Measurements from ENCODE around the gene TFF3. TPM values are rescaled to one million over a fixed set of nuclear protein-coding genes. Genes with fewer than 3 reads are reported as not detected.

The TFF3 gene
- total RNA-seq, 2 experiments from 2014 or later = not detected

DNA sequence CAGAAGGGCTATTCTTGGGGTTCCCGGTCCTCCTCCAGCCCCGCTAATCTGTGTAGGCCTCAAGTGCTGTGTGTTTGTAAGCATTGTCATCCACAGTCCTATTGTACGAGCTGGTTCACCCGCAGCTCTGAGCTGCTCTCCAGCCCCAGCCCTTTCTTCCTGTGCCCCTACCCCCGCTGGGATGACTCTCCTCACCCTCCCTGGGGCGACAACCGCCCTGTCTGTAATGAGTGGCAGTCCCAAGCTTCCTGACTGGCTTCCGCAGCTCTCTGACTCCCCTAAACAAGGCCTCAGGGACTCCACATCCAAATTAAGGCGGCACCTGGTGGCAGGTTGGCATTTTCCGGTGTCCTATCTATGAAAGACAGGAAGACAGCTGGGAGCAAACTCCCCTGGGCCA is 45.8 kb downstream of the TFF3 start:
- Histone ChIP-seq H2AFZ (ENCODE audit: low read length) (no peak overlapping the region), H3K27ac (ENCODE audit: low read depth, low read length, poor library complexity, severe bottlenecking) (no peak overlapping the region), H3K9me3 (ENCODE audit: low read length) (no peaks in the 10 kb centered on the region), H3K4me2 (ENCODE audit: low read length) (no peak overlapping the region), H3K79me2 (ENCODE audit: insufficient read depth, low read depth, low read length) (peaks cover 7% of the 10 kb centered on the region; the same call in 1 of the 2 replicates), H3K4me3 (ENCODE audit: low read depth, low read length, poor library complexity, severe bottlenecking) (no peak overlapping the region), H3K9me2 (ENCODE audit: insufficient read depth, low read length) (no peaks in the 10 kb centered on the region), H3K36me3 (ENCODE audit: insufficient read depth, low read length) (peaks cover 26% of the 10 kb centered on the region), H4K20me1 (ENCODE audit: insufficient read depth, low read length) (no peaks in the 10 kb centered on the region; the same call in 1 of the 2 replicates), H3K4me1 (ENCODE audit: insufficient read depth, low read length, poor library complexity, severe bottlenecking) (no peaks in the 10 kb centered on the region)
- BruUV-seq (replicated peaks) = no TSS peak
- intact Hi-C loops (cut with micrococcal nuclease; ENCODE audit: unreplicated experiment) = no loop called here
- TF ChIP-seq EZH2phosphoT487 (IDR thresholded peaks at IDR 0.05; ENCODE audit: borderline replicate concordance, low read depth, low read length) = no peak
- no peak for TF ChIP-seq CTCF (conservative IDR thresholded peaks at IDR 0.05; ENCODE audit: low read length)
- ChIA-PET POLR2A (interaction anchor here (0.6 to 1.3 kb wide), 2 partner anchors 9 to 46 kb away, joined by 3 read pairs; no protein-coding TSS in a partner anchor), CTCF (ENCODE audit: unreplicated experiment) (no interaction called here)
- DNase-seq (ENCODE audit: low spot score) = no peak

DNA sequence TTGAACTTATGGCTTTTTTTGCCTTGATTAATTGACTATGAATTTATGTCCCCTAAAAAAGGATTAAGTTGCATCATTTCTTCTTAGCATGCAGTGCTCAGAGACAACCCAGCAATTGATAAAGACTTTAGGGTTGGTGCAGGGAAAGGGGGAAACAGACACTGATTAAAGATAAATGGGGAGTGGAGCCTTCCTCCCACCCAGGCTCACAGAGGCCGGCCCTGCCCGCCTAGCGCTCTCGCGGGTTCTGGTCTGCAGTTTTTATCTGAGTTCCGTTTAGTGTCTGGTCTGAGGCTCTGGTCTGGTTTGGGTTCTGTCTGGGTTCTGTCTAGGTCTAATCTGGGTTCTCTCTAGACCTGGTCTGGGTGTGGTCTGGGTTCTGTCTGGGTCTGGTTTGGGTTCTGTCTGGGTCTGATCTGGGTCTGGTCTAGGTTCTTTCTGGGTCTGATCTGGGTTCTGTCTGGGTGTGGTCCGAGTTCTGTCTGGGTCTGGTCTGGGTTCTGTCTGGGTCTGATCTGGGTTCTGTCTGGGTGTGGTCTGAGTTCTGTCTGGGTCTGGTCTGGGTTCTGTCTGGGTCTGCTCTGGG is 48.1 kb downstream of the TFF3 start:
- no peaks in the 10 kb centered on the region for H3K4me1 ChIP-seq (ENCODE audit: insufficient read depth, low read length, poor library complexity, severe bottlenecking)
- H2AFZ ChIP-seq (ENCODE audit: low read length) = no peak overlapping the region
- TF ChIP-seq EZH2phosphoT487 (IDR thresholded peaks at IDR 0.05; ENCODE audit: borderline replicate concordance, low read depth, low read length) (no peak), CTCF (conservative IDR thresholded peaks at IDR 0.05; ENCODE audit: low read length) (no peak)
- H3K27ac ChIP-seq (ENCODE audit: low read depth, low read length, poor library complexity, severe bottlenecking) = no peak overlapping the region
- peaks cover 8% of the 10 kb centered on the region; the same call in 1 of the 2 replicates for H3K36me3 ChIP-seq (ENCODE audit: insufficient read depth, low read length)
- H4K20me1 ChIP-seq (ENCODE audit: insufficient read depth, low read length) = no peaks in the 10 kb centered on the region; the same call in 1 of the 2 replicates
- peaks cover 7% of the 10 kb centered on the region; the same call in 1 of the 2 replicates for H3K79me2 ChIP-seq (ENCODE audit: insufficient read depth, low read depth, low read length)
- DNase-seq (ENCODE audit: low spot score) = no peak
- H3K4me2 ChIP-seq (ENCODE audit: low read length) = no peak overlapping the region
- no peaks in the 10 kb centered on the region for H3K9me3 ChIP-seq (ENCODE audit: low read length)
- BruUV-seq (replicated peaks) = no TSS peak
- intact Hi-C loops (cut with micrococcal nuclease; ENCODE audit: unreplicated experiment) = no loop called here
- no peak overlapping the region for H3K4me3 ChIP-seq (ENCODE audit: low read depth, low read length, poor library complexity, severe bottlenecking)
- POLR2A ChIA-PET = no interaction called here
- CTCF ChIA-PET (ENCODE audit: unreplicated experiment) = no interaction called here
- no peaks in the 10 kb centered on the region for H3K9me2 ChIP-seq (ENCODE audit: insufficient read depth, low read length)

- H3K79me2 ChIP-seq (ENCODE audit: insufficient read depth, low read depth, low read length) = peaks cover 7% of the 10 kb centered on the region; the same call in 1 of the 2 replicates
- H3K4me1 ChIP-seq (ENCODE audit: insufficient read depth, low read length, poor library complexity, severe bottlenecking) = no peaks in the 10 kb centered on the region
- POLR2A ChIA-PET = interaction anchor here (0.8 kb wide), 1 partner anchor 474 kb away, joined by 3 read pairs; no protein-coding TSS in a partner anchor
- CTCF ChIA-PET (ENCODE audit: unreplicated experiment) = interaction anchor here (1.1 kb wide), 1 partner anchor 101 kb away, joined by 3 read pairs; no protein-coding TSS in a partner anchor
- H3K9me3 ChIP-seq (ENCODE audit: low read length) = no peaks in the 10 kb centered on the region
- TF ChIP-seq EZH2phosphoT487 (IDR thresholded peaks at IDR 0.05; ENCODE audit: borderline replicate concordance, low read depth, low read length) = no peak
- no peak for TF ChIP-seq CTCF (conservative IDR thresholded peaks at IDR 0.05; ENCODE audit: low read length)
- no TSS peak for BruUV-seq (replicated peaks)
- DNase-seq (ENCODE audit: low spot score) = no peak
- H4K20me1 ChIP-seq (ENCODE audit: insufficient read depth, low read length) = no peaks in the 10 kb centered on the region; the same call in 1 of the 2 replicates
- H3K9me2 ChIP-seq (ENCODE audit: insufficient read depth, low read length) = no peaks in the 10 kb centered on the region
- H3K4me2 ChIP-seq (ENCODE audit: low read length) = no peak overlapping the region
- H3K27ac ChIP-seq (ENCODE audit: low read depth, low read length, poor library complexity, severe bottlenecking) = no peak overlapping the region
- intact Hi-C loops (cut with micrococcal nuclease; ENCODE audit: unreplicated experiment) = no loop called here
- no peak overlapping the region for H2AFZ ChIP-seq (ENCODE audit: low read length)
- no peak overlapping the region for H3K4me3 ChIP-seq (ENCODE audit: low read depth, low read length, poor library complexity, severe bottlenecking)
- H3K36me3 ChIP-seq (ENCODE audit: insufficient read depth, low read length) = no peaks in the 10 kb centered on the region
Observed at GRCh38 chr21:42265231-42265812, 49.9 kb downstream of the TFF3 start.
